H9 (cell line): ENCODE measurements around the gene SLC24A1. TPM values are rescaled to one million over a fixed set of nuclear protein-coding genes. Genes with fewer than 3 reads are reported as not detected.

Source experiments
- DNase-seq: peaks from one replicate; pipeline ENCODE4 v3.0.0-alpha.2; 2017
- H2AFZ ChIP-seq: one replicate; pipeline ENCODE4 v1.6.1; 2013; ENCODE audit warnings: mild to moderate bottlenecking, low read length, control low read depth, moderate library complexity
- H2AK5ac ChIP-seq: 2 replicates; pipeline ENCODE4 v1.6.1; 2013; ENCODE audit warnings: low read length, control low read depth, mixed read lengths; ENCODE audit not compliant: insufficient read length
- H2BK120ac ChIP-seq: one replicate; pipeline ENCODE4 v1.6.1; 2013; ENCODE audit warnings: low read depth, mild to moderate bottlenecking, low read length, control low read depth, inconsistent platforms; ENCODE audit not compliant: poor library complexity, severe bottlenecking
- H2BK12ac ChIP-seq: 2 replicates; pipeline ENCODE4 v1.6.1; 2013; ENCODE audit warnings: low read length, control low read depth, mixed read lengths, low read depth; ENCODE audit not compliant: insufficient read length
- H2BK15ac ChIP-seq: 2 replicates; pipeline ENCODE4 v1.6.1; 2013; ENCODE audit warnings: low read depth, low read length, control low read depth
- H2BK20ac ChIP-seq: one replicate; pipeline ENCODE4 v1.6.1; 2013; ENCODE audit warnings: low read depth, mild to moderate bottlenecking, low read length, control low read depth, inconsistent platforms; ENCODE audit not compliant: poor library complexity, severe bottlenecking
- H2BK5ac ChIP-seq: 2 replicates; pipeline ENCODE4 v1.6.1; 2013; ENCODE audit warnings: low read length, control low read depth, mixed read lengths; ENCODE audit not compliant: insufficient read length
- H3K14ac ChIP-seq: 2 replicates; pipeline ENCODE4 v1.6.1; 2013; ENCODE audit warnings: low read length, control low read depth; ENCODE audit not compliant: insufficient read depth
- H3K18ac ChIP-seq: 2 replicates; pipeline ENCODE4 v1.6.1; 2013; ENCODE audit warnings: low read depth, mild to moderate bottlenecking, mixed read lengths, low read length, control low read depth; ENCODE audit not compliant: insufficient read length
- H3K23ac ChIP-seq: 2 replicates; pipeline ENCODE4 v1.6.1; 2013; ENCODE audit warnings: low read length, control low read depth, mixed read lengths, low read depth; ENCODE audit not compliant: insufficient read length
- H3K23me2 ChIP-seq: 2 replicates; pipeline ENCODE4 v1.6.1; 2013; ENCODE audit warnings: low read depth, mild to moderate bottlenecking, mixed read lengths, low read length, control low read depth; ENCODE audit not compliant: insufficient read length, poor library complexity, severe bottlenecking
- H3K27ac ChIP-seq: 2 replicates; pipeline ENCODE4 v1.5.1; 2013; ENCODE audit warnings: low read length, control low read depth, mixed read lengths, low read depth; ENCODE audit not compliant: insufficient read length
- H3K27me3 ChIP-seq: 2 replicates; pipeline ENCODE4 v1.6.1; 2013; ENCODE audit warnings: low read length, control low read depth, inconsistent platforms; ENCODE audit not compliant: insufficient read depth
- H3K4ac ChIP-seq: 2 replicates; pipeline ENCODE4 v1.6.1; 2013; ENCODE audit warnings: low read depth, mild to moderate bottlenecking, control low read depth, inconsistent platforms, low read length, moderate library complexity
- H3K4me1 ChIP-seq: 2 replicates; pipeline ENCODE4 v1.6.1; 2013; ENCODE audit warnings: low read length, control low read depth, inconsistent platforms; ENCODE audit not compliant: insufficient read depth
- H3K4me2 ChIP-seq: 2 replicates; pipeline ENCODE4 v1.6.1; 2013; ENCODE audit warnings: low read length, control low read depth, mixed read lengths; ENCODE audit not compliant: insufficient read length, insufficient read depth
- H3K56ac ChIP-seq: 2 replicates; pipeline ENCODE4 v1.6.1; 2013; ENCODE audit warnings: low read depth, mild to moderate bottlenecking, mixed read lengths, low read length, control low read depth; ENCODE audit not compliant: insufficient read length
- H3K79me1 ChIP-seq: 2 replicates; pipeline ENCODE4 v1.6.1; 2013; ENCODE audit warnings: low read depth, mild to moderate bottlenecking, moderate library complexity, low read length, control low read depth, inconsistent platforms; ENCODE audit not compliant: insufficient read depth, poor library complexity, severe bottlenecking
- H3K79me2 ChIP-seq: 2 replicates; pipeline ENCODE4 v1.6.1; 2013; ENCODE audit warnings: low read length, control low read depth, inconsistent platforms; ENCODE audit not compliant: insufficient read depth
- H3K9ac ChIP-seq: 2 replicates; pipeline ENCODE4 v1.6.1; 2013; ENCODE audit warnings: low read length, control low read depth, mixed read lengths; ENCODE audit not compliant: insufficient read length; ENCODE audit errors: extremely low read depth
- H3K9me3 ChIP-seq: one replicate; pipeline ENCODE4 v1.6.1; 2013; ENCODE audit warnings: low read depth, low read length, inconsistent platforms; ENCODE audit not compliant: control insufficient read depth
- H3T11ph ChIP-seq: one replicate; pipeline ENCODE4 v1.6.1; 2013; ENCODE audit warnings: mild to moderate bottlenecking, low read length, control low read depth, inconsistent platforms
- H4K20me1 ChIP-seq: one replicate; pipeline ENCODE4 v1.6.1; 2013; ENCODE audit not compliant: control insufficient read depth, insufficient read length, insufficient read depth
- H4K5ac ChIP-seq: 2 replicates; pipeline ENCODE4 v1.6.1; 2013; ENCODE audit warnings: low read depth, mild to moderate bottlenecking, mixed read lengths, low read length, control low read depth; ENCODE audit not compliant: insufficient read length
- H4K8ac ChIP-seq: replicated peaks from 2 replicates; pipeline ENCODE4 v1.6.1; 2013; ENCODE audit warnings: low read length, control low read depth, mixed read lengths, low read depth; ENCODE audit not compliant: insufficient read length
- H4K91ac ChIP-seq: 2 replicates; pipeline ENCODE4 v1.6.1; 2013; ENCODE audit warnings: low read depth, mild to moderate bottlenecking, moderate library complexity, mixed read lengths, low read length, control low read depth; ENCODE audit not compliant: insufficient read length
- H3K27ac Mint-ChIP-seq, 3 experiments: 2 replicates in 2 of 3; 3 replicates in 1 of 3; pipeline ENCODE4 v1.8.0; 2020 to 2021; ENCODE audit warnings: mixed read lengths in 3 of 3, mild to moderate bottlenecking in 1 of 3, moderate library complexity in 1 of 3
- H3K27me3 Mint-ChIP-seq: 2 replicates; pipeline ENCODE4 v1.8.0; 2021; ENCODE audit warnings: low read depth, mild to moderate bottlenecking, moderate library complexity, mixed read lengths
- H3K36me3 Mint-ChIP-seq, 3 experiments: 2 replicates in 2 of 3; 3 replicates in 1 of 3; pipeline ENCODE4 v1.8.0; 2020 to 2021; ENCODE audit warnings: low read depth in 3 of 3, mixed read lengths in 3 of 3; ENCODE audit not compliant: insufficient read depth in 1 of 3
- H3K4me1 Mint-ChIP-seq, 2 experiments: 2 replicates each; pipeline ENCODE4 v1.8.0; 2020; ENCODE audit warnings: mixed read lengths in 2 of 2
- H3K4me3 Mint-ChIP-seq, 2 experiments: 2 replicates in 1 of 2; 3 replicates in 1 of 2; pipeline ENCODE4 v1.8.0; 2020 to 2021; ENCODE audit warnings: mild to moderate bottlenecking in 2 of 2, mixed read lengths in 2 of 2, moderate library complexity in 1 of 2
- H3K9me3 Mint-ChIP-seq, 2 experiments: 2 replicates in 1 of 2; 3 replicates in 1 of 2; pipeline ENCODE4 v1.8.0; 2020; ENCODE audit warnings: mild to moderate bottlenecking in 2 of 2, mixed read lengths in 2 of 2, moderate library complexity in 1 of 2
- CTCF ChIP-seq: fragments of 200-600 bp; sonication (generic); conservative IDR thresholded peaks from 3 replicates; pipeline ENCODE4 v1.8.0; 2021; ENCODE audit warnings: antibody characterized with exemption, mild to moderate bottlenecking
- WGBS: extraction: QIAGEN DNeasy Blood & Tissue Kit; methylation state at CpG from one replicate; pipeline ENCODE4 v1.1.7; 2013; ENCODE audit warnings: missing lambda C conversion rate, low lambda C conversion rate, mixed read lengths; ENCODE audit not compliant: insufficient read length; ENCODE audit errors: extremely low coverage; 5-methylcytosine and 5-hydroxymethylcytosine counted together
- total RNA-seq: library from RNA; stranded (reverse); gene quantifications from 2 replicates; pipeline ENCODE4 v1.2.1, GENCODE V29; 2021

SLC24A1 gene
- total RNA-seq, 1 experiment from 2014 or later = 8.6 TPM

- Mint-ChIP-seq H3K4me3 (no peak overlapping the region), H3K27me3 (no peaks in the 10 kb centered on the region), H3K9me3 (no peaks in the 10 kb centered on the region), H3K4me1 (no peaks in the 10 kb centered on the region), H3K27ac (no peak overlapping the region), H3K36me3 (no peaks in the 10 kb centered on the region)
- no peaks in the 10 kb centered on the region for H3K4me1 ChIP-seq
- H3K9me3 ChIP-seq = no peaks in the 10 kb centered on the region
- H2BK15ac ChIP-seq = no peak overlapping the region
- WGBS = no CpG with 5 or more reads among the region's 2 CpGs
- no peaks in the 10 kb centered on the region for H3K79me1 ChIP-seq
- no peak overlapping the region for H3K4me2 ChIP-seq
- no peaks in the 10 kb centered on the region for H3K27me3 ChIP-seq
- H4K5ac ChIP-seq = no peak overlapping the region
- H3K23ac ChIP-seq = no peak overlapping the region
- H2BK120ac ChIP-seq = no peak overlapping the region
- H3K18ac ChIP-seq = no peak overlapping the region
- H2BK12ac ChIP-seq = no peak overlapping the region
- no peak overlapping the region for H3T11ph ChIP-seq
- H4K91ac ChIP-seq = no peak overlapping the region
- no peak overlapping the region for H3K4ac ChIP-seq
- H4K20me1 ChIP-seq = no peaks in the 10 kb centered on the region
- H2AFZ ChIP-seq = no peak overlapping the region
- DNase-seq = no peak
- no peak overlapping the region for H2BK5ac ChIP-seq
- H3K14ac ChIP-seq = no peak overlapping the region
- no peaks in the 10 kb centered on the region for H3K23me2 ChIP-seq
- no peak overlapping the region for H3K56ac ChIP-seq
- H2BK20ac ChIP-seq = no peak overlapping the region
- no peak overlapping the region for H4K8ac ChIP-seq
- H2AK5ac ChIP-seq = no peak overlapping the region
- TF ChIP-seq CTCF = no peak
- no peaks in the 10 kb centered on the region for H3K79me2 ChIP-seq
- H3K27ac ChIP-seq = no peak overlapping the region
- H3K9ac ChIP-seq = no peak overlapping the region
These were observed 73.3 kb downstream of the SLC24A1 start for GRCh38 chr15:65695081-65695480.

Other genes starting within 250 kb of the SLC24A1 start
- 17.9 and 18.9 TPM in 2 replicates for gene IGDCC3, start 243.9 kb upstream of the SLC24A1 start, total RNA-seq
- 19.8 and 21.7 TPM in 2 replicates for gene IGDCC4, start 199.0 kb upstream of the SLC24A1 start, total RNA-seq
- 24.5 and 26.6 TPM in 2 replicates for gene DPP8, start 104.2 kb upstream of the SLC24A1 start, total RNA-seq
- 131 and 133 TPM in 2 replicates for gene HACD3, start 91.5 kb upstream of the SLC24A1 start, total RNA-seq
- 41.8 and 44.7 TPM in 2 replicates for gene INTS14, start 10.8 kb upstream of the SLC24A1 start, total RNA-seq
- gene DENND4A, start 170.4 kb downstream of the SLC24A1 start, total RNA-seq = 4.7 and 4.8 TPM in 2 replicates
- 217 and 224 TPM in 2 replicates for gene RAB11A, start 247.6 kb downstream of the SLC24A1 start, total RNA-seq